ENCODE data around the gene GANAB.
"Not testable (repeated sequence)": the region's sequence is repeated elsewhere in the genome, so short reads cannot be mapped to it uniquely, and the experiment has no call there.

GANAB gene

DNA sequence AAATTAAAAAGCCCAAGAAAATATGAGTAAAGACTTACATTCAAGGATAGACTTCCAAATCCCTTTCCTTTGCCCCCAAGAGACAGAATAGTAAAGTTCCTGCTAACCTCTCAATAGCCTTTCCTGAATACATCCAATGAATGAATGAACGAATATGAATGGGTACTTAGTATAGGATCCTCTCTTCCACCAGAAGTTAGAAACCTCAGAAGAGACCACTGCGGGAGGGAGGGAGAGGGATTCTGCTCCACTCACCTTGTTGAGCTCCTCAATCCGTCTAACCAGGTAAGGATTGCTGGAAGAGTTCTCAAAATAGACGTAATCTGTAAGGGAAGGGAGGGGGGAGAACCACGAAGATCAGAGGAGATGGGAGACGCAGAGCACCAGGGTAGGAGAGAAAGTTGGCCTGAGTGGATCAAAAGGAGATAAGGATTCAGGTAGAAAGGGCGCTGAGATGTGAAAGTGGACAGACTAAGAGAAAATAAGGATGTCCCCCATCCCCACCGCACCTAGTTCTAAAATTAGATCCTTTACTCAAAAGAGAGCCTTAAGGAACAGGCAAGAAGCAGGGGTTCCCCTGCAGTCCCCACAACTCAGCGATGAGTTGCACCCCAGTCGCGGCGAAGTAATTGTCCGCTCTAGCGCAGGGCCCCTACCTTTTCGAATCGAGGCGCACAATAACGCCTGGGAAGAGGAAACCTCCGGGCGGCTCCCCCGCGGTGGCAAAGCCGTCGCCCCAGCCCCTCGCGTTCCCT is 45.9 kb downstream of the GANAB start:
- DNase-seq, result no peak

DNA sequence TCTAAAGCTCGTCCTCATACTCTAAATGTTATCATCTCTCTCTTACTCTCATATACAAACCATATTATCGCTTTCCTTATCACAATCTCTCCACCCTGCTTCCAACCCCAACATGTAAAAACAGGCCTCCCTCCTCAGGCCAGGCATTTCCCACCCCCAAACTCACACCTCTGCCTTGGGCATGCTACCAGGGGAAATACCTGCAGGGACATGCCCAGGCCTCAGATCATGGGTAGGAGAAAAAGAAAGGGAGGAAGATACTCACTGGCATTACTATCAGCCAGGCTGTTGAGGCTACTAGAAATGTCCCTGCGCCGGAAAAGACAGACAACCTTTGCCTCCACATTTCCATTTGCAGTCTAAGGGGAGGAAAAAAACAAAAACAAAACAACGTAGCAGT is 46.5 kb downstream of the GANAB start:
- no peak for DNase-seq

DNA sequence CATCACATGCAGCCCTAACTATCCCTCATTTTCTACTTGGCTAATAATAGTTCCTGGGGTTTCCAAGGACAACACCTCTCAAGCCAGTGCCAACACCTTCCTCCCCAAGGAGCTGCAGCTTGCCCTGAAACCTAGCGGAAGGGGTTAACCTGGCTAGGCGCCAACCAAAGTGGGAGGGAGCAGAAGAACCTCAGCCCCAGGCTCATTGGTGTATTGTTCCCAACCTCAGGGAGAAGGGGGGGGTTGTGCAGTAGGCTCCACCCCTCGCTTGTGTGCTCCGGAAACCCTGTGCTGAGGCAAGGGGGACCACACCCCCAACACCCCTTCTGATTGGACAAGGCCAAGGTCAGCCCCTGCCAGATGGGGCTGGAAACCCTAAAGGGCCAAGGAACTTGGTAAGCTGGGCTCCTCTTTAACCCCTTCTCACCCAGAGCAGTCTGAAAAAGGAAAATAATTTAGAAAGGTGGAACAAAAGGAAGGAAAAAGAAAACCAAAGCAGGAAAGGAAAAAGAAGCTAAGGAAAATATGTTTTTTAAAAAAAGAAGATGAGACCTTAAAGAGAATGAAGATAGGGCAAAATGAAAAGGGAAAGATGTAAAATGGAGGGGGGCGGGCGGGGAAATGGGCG is 47.2 kb downstream of the GANAB start:
- DNase-seq, result peak; percentile 95

DNA sequence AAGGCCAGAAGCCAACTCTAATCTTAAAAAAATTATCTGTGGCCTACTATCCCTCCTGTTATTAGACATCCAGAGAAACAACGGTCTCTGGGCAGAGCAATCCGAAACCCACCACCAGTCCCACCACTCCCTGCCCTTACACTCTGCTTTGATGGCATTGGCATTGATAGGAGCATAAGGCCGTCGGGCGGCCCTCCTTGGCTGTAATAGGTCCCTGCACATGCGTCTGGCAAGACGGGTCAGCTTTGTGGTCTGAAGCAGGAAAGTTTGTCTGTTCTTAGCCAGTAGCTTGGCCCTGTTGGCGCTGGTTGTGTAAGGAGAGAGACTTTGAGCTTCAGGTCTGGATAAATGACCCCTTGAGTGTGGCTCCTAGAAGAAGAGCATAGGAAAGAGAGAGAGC is 51.3 kb downstream of the GANAB start:
- no peak for DNase-seq

DNA sequence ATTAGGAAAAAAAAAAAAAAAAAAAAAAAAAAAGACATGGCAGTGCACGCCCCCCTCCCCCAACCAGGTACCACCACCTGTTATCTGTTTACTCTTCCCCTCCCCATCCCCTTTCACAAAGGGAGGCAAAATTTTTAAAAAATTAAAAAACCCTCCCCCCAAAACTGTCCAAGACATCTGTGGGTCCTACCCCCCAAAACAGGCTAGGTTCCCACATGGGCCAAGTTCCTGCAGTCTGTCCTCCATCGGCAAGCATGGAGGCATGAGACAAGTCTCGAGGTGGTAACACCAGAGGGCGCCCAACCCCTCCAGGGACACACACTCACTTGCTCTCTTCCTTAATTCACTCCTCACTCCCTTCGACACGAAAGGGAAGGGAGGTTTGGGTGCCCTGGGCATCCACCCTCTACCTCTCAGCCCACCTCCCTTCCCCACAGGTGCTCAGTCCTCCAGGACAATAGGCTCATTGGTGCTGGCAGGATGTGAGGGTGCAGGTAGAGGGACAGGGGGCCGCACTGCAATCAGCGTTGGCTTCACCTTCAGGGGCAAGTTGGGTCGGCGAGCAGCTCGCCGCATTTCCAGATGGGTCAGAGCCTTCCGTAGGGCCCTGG is 52.9 kb downstream of the GANAB start:
- DNase-seq, result peak; percentile 74 to 77

DNA sequence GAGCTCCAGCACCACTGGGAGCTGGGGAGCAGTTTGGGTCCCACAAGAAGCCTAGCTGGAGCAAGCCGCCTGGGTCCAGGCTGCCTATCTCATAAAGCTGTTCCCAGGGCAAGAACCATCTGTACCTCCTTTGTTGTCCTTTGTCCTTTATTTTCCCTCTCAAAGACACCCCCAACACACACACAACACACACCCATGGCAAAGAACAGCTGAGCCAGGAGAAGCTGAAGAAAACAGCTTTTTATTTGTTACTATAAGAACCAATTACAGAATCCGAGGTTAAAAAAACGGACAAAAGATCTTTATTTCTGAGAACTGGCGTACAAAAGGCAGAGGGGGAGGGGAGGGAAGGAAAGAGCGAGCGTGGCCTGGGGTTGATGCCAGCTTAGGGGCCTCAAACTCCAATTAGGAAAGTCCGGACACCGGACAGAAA is 53.4 kb downstream of the GANAB start:
- DNase-seq, result no peak

DNA sequence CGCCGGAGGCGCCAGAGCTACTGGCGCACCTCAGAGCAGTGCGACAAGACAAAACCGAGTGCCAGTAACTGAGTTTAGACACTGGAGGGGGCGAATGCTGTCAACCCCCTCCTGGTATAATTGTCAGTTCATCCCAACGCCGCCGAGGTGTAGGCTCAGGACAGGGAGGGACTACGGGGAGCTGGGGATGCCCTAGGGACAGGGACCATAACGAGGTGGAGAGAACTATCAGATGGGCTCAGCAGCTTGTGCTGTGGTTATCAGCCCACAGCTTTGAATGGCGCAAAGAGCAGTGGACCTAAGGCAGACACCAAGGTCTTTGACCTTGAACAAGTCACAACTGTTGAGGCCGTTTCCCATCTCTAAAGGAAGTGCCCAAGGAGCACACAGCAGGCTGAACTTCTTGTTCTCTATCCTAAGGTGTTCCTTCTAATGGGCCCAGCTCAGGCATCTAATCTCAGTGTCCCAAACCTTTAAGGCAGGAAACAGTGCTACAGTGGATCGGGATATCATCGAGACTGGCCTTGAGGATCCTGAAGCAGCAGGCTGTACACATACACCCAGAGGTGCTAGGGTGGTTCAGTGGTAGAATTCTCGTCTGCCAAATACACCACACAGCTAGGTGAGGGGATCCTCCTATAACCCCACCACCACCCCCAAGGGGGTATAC is 54.1 kb downstream of the GANAB start:
- DNase-seq, result no peak

DNA sequence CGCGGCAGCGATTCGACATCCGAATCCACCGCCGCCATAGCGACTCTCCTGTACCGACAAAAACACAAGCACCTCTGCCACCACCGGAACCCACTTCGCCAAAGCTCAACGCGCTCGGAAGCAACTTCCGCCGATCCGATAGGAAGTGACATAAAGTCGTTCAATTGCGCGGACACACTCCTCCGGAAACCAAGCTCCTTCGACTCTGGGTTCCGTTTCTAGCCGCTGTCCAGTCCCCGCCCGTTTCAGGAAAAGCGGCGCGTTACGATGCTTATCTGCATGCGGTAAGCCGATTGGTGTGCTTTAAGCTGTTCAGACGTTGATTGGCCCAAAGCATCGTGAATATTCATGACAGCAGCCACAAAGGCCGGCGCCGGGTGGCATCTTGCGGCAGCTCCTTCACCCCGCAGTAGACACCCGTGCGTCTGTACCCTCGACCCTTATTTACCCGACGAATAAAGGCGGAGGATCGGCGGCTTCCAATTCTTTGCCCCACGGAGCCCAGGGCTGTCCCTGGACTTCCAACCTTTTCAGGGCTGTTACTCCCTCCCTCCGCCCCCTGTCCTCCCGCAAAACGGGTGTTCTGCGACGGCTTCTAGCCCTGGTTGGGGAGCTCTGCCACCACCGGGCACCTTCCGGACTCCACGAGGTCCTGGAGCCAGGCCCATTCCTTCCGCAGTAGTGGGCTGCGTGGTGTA is 54.8 kb downstream of the GANAB start, which contains the start of gene TUT1:
Gene TUT1, minus strand, starts transcription at position 76 of the 698 bp plus-strand sequence. Its CDS starts 38 bp downstream, at position 38.
- peak; percentile 93 to 94 for DNase-seq

DNA sequence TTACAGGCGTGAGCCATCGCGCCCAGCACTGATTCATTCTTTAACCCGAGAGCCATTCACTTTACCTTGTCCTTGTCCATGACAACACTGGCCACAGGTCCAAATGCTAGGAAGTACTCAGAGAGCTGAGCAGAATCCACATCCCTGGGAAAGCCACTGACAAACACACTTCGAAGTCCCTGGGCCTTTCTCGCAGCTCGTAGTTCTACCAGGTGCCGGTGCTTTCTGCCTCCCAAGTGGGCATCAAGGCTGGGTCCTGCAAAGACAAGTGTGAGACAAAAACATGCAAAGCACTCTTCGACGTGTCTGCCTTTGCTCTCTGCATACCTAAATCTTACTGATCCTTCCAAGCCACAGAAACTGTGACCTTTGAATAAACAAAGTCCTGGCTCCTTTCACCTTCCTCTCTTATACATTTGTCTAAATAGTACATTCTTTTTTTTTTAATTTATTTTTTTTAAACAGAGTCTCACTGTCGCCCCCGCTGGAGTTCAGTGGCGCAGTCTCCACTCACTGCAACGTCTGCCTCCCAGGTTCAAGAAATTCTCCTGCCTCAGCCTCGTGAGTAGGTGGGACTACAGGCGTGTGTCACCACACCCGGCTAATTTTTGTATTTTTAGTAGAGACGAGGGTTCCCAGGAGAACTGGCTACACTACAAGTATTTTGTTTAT is 57.3 kb downstream of the GANAB start:
- peak; percentile 26 for DNase-seq

DNA sequence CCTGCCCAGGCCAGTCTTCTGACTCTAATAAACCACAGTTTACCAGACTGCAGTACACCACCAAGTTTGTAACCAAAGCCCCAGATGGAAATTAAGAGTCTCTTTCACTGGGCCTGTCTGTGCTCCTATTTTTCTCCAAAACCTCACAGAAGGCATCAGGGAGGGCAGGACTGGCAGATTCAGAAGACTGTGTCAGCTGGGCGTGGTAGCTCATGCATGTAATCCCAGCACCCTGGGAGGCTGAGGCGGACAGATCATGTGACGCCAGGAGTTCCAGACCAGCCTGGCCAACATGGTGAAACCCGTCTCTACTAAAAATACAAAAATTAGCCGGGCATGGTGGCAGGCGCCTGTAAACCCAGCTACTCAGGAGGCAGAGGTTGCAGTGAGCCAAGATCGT is 61.1 kb downstream of the GANAB start:
- not testable (repeated sequence) for DNase-seq

DNA sequence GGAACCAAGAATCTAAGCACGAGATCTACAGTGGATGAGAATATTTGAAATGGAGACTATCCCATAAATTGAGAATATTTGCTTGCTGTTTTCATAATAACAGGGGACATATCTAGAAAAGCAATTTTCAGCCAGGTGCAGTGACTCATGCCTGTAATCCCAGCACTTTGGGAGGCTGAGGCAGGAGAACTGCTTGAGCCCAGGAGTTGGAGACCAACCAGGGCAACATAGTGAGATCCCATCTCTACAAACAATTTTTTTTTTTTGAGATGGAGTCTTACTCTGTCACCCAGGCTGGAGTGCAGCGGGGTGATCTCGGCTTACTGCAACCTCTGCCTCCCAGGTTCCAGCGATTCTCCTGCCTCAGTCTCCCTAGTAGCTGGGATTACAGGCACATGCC is 64.7 kb downstream of the GANAB start:
- not testable (repeated sequence) for DNase-seq

DNA sequence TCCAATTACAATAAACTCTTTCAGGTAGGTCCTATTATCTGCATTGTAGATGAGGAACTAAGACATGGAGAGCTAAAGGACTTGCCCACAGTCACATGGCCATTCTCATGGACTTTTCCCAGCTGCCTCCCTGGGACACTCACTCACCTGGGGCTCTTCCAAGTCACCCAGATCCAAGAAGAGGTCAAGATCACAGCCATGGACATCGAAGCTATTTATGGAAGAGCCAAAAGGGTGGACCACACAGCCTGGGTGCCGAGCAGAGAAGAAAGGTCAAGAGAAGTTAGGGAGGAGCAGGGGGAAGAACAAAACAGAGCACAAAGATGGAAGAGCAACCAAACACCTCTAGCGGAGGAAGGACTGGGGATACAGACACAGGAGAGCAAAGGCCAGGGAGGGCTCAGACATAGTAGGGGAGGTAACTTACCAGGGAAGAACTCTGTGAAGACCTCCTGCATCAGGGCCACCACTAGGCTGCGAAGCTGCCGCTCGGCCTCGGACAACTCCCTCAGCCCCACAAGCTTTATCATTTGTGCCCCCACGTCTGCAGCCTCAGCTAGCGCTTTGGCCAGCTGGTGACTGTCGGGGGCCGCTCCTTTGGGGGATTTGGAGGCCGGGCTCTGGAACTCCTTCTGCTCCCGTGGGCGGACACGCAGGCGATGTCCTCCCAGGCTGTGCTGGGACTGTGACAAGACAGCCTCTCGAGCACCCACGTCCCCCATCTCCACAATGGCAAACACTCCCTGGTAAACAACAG is 65.3 kb downstream of the GANAB start:
- no peak for DNase-seq

DNA sequence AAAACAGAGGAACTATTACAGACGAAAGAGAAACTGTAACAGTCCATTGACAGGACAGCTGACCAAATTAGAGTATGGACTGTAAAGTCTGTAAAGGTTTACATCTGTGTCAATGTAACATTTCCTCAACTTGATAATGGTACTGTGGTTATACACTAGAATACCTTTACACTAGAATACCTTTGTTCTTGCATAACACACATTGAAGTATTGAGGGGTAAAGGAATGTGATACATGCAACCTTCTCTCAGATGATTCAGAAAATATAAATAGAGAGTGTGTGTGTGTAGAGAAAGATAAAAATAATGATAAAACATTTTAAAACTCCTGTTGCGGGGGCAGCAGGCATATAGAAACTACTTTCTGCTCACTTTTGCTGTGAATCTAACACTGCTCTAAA is 67.2 kb downstream of the GANAB start:
- DNase-seq, result no peak

DNA sequence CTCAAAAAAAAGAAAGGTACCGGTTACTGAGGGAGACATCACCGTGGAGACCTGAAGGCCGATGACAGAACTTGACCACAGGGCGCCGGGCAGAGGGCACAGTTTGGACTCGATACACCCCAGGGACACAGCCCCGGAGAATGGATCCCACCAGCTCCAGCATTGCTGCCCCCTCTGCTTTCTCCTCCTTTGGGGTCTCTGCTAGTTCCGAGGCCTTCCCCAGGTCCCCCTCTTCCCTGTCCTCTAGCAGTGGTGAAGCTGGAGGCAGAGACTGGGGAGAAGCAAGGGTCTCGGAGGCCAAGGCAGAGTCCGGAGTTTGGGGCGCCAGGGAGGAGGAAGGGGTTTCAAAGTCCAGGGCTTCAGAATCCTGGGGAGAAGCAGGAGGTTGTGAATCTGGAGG is 67.9 kb downstream of the GANAB start:
- DNase-seq, result no peak

DNA sequence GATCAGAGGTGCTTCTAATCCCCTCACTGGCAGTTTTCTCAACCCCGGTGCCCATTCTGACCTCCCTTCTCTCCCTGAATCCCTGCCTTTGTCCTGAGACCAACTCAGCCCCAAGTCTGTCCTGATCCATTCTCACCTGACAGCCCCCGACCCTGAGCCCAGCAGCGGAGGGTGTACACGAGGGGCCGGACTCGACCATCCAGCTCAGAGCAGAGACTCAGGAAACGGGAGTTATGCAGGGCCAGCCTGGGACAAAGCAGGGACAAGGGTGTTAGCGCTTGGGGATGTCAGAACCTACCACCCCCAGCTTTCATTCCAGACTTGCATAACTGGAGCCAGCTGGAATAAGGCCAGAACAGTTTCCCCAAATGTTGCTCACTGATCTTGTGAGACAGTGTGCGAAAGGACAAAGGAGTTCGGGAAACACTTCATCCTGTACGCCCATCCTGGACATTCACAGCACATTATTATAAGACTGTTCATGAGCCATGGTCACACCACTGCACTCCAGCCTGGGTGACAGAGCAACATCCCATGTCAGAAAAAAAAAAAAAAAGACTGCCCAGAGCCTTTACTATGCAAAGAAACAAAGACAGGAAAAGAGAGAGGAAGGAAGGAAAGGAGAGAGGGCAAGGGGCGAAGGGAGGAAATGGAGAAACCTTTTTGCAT is 69.2 kb downstream of the GANAB start:
- no peak for DNase-seq

DNA sequence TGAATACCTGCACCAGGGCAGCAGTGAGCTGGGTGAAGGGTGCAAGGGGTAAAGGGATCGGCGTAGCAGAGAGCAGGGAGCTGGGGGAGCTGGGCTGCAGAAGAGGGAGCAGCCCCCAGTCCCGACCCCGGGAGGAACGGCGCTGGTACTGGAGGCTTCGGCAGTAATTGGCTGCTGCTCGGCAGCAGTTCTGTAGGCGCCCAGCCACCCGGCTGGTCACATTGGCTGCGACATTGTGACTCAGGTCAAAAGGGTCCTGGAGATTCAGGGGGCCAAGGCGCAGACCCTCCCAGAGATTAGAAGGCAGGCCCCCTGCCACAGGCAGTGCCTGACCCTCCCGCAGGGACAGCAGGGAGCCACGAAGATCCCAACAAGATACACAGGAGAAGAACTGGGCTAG is 70.6 kb downstream of the GANAB start:
- no peak for DNase-seq

DNA sequence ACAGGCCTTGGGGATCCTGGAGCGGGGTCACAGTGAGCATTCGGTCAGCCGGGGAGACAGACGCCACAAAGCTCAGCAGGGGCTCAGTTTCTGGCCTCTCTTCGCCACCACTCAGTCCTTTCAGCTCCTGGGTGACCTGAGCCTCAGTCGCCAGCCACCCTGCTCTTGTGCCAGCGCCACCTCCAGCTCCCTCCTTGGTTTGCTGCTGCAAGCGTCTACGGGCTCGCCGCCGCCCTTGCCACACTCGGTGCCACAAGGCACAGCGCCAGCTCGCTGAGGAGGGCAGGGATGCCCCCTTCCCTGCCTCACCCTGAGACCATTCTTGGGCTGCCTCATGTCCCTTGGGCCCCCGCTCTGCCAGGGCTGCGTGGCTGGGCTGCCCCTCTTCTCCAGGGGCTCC is 71.3 kb downstream of the GANAB start:
- DNase-seq, result no peak

Data from activated CD4-positive, alpha-beta T cell treated with anti-CD3 and anti-CD28 coated beads, Interleukin-2, amount 50 U/mL, for 4 hours (primary cell).